ENCODE results near the gene CCNL2. TPM values are rescaled to one million over a fixed set of nuclear protein-coding genes. Genes with fewer than 3 reads are reported as not detected.

The CCNL2 gene
- total and polyA plus RNA-seq, 2 of the 13 experiments (the other 11 are each of a cell fraction or from before 2014, with no cell fraction given): 105 to 340 TPM

DNA sequence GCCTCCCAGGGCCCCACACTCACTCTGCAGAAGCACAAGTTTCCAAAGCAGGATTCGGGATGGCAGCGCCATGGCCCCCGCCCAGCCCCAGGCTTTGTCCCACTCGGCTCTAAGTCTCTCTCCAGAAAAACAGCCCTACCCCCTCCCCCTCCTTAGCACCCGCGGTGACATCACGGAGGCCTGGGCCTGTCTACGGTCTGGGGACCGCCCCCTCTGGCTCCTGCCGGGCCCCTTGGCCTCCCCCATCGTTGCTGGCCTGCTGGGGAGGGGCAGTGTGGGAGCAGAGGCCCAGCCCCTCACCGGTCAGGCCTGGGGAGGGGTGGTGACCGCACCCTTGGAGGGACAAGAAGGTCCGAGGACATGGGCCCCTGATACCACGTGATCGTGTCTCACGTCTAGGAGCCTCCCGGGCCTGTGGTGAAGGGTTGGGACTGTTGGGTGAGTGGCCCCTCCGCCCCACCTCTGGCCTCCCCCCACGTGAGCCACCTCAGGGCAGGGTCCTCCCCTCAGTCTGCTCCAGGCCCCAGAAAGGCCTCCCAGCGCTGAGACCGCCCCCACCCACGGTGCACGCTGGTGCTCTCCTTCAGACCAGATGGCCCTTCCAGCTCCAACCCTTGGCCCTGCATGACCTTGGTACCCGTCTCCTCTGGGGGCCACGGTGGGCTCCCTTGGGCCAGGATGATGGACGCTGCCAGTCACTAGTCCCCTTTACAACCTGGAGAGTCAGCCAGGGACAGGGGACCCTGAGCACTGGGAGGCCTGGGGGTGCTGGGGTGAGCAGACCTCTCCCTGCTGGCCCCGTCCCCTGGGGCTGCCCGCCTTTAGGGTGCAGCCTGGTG, 40.5 kb downstream of the CCNL2 start, which contains the start of gene MXRA8 (continued):
- 0 out of 2 replicates have a peak, but pooled peaks have one; percentile 59 for TF ChIP-seq CBX5 (CRISPR knock-in tag; IDR thresholded peaks at IDR 0.05; ENCODE audit: borderline replicate concordance)
- no peak for TF ChIP-seq CC2D1A (CRISPR knock-in tag; IDR thresholded peaks at IDR 0.05)
- no peak for TF ChIP-seq SOX6 (IDR thresholded peaks at IDR 0.05)
- TF ChIP-seq SOX6 (CRISPR knock-in tag; IDR thresholded peaks at IDR 0.05): peak; percentile 68
- no peak for TF ChIP-seq SYNCRIP (IDR thresholded peaks at IDR 0.05; ENCODE audit: insufficient read depth, low read depth, low read length)
- TF ChIP-seq IKZF1 (IDR thresholded peaks at IDR 0.05): no peak
- no peak for TF ChIP-seq CBX1 (IDR thresholded peaks at IDR 0.05; ENCODE audit: low read depth)
- no peak for TF ChIP-seq ZNF432 (CRISPR knock-in tag; IDR thresholded peaks at IDR 0.05; ENCODE audit: borderline replicate concordance)
- TF ChIP-seq, protein P1, sequence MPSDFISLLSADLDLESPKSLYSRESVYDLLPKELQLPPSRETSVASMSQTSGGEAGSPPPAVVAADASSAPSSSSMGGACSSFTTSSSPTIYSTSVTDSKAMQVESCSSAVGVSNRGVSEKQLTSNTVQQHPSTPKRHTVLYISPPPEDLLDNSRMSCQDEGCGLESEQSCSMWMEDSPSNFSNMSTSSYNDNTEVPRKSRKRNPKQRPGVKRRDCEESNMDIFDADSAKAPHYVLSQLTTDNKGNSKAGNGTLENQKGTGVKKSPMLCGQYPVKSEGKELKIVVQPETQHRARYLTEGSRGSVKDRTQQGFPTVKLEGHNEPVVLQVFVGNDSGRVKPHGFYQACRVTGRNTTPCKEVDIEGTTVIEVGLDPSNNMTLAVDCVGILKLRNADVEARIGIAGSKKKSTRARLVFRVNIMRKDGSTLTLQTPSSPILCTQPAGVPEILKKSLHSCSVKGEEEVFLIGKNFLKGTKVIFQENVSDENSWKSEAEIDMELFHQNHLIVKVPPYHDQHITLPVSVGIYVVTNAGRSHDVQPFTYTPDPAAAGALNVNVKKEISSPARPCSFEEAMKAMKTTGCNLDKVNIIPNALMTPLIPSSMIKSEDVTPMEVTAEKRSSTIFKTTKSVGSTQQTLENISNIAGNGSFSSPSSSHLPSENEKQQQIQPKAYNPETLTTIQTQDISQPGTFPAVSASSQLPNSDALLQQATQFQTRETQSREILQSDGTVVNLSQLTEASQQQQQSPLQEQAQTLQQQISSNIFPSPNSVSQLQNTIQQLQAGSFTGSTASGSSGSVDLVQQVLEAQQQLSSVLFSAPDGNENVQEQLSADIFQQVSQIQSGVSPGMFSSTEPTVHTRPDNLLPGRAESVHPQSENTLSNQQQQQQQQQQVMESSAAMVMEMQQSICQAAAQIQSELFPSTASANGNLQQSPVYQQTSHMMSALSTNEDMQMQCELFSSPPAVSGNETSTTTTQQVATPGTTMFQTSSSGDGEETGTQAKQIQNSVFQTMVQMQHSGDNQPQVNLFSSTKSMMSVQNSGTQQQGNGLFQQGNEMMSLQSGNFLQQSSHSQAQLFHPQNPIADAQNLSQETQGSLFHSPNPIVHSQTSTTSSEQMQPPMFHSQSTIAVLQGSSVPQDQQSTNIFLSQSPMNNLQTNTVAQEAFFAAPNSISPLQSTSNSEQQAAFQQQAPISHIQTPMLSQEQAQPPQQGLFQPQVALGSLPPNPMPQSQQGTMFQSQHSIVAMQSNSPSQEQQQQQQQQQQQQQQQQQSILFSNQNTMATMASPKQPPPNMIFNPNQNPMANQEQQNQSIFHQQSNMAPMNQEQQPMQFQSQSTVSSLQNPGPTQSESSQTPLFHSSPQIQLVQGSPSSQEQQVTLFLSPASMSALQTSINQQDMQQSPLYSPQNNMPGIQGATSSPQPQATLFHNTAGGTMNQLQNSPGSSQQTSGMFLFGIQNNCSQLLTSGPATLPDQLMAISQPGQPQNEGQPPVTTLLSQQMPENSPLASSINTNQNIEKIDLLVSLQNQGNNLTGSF (CRISPR knock-in tag; IDR thresholded peaks at IDR 0.05): no peak
- TF ChIP-seq ZNF333 (CRISPR knock-in tag; IDR thresholded peaks at IDR 0.05; ENCODE audit: borderline replicate concordance): peak; percentile 56; the same call in 1 of the 2 replicates
- TF ChIP-seq, protein P2, sequence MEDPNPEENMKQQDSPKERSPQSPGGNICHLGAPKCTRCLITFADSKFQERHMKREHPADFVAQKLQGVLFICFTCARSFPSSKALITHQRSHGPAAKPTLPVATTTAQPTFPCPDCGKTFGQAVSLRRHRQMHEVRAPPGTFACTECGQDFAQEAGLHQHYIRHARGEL (CRISPR knock-in tag; IDR thresholded peaks at IDR 0.05): no peak
- no peak for TF ChIP-seq ZFP36L2 (CRISPR knock-in tag; IDR thresholded peaks at IDR 0.05)
- peak; percentile 47; the same call in 1 of the 2 replicates for TF ChIP-seq REPIN1 (CRISPR knock-in tag; IDR thresholded peaks at IDR 0.05; ENCODE audit: borderline replicate concordance, low read depth)
- TF ChIP-seq PPARG (CRISPR knock-in tag; conservative IDR thresholded peaks at IDR 0.05): no peak
- TF ChIP-seq, protein P3, sequence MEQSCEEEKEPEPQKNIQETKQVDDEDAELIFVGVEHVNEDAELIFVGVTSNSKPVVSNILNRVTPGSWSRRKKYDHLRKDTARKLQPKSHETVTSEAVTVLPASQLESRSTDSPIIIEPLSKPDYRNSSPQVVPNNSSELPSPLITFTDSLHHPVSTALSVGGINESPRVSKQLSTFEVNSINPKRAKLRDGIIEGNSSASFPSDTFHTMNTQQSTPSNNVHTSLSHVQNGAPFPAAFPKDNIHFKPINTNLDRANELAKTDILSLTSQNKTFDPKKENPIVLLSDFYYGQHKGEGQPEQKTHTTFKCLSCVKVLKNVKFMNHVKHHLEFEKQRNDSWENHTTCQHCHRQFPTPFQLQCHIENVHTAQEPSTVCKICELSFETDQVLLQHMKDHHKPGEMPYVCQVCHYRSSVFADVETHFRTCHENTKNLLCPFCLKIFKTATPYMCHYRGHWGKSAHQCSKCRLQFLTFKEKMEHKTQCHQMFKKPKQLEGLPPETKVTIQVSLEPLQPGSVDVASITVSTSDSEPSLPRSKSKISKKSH (CRISPR knock-in tag; IDR thresholded peaks at IDR 0.05; ENCODE audit: borderline replicate concordance): no peak; the same call in 1 of the 2 replicates
- TF ChIP-seq ZNF17 (CRISPR knock-in tag; IDR thresholded peaks at IDR 0.05): no peak
- peak; percentile 76 for TF ChIP-seq THAP11 (CRISPR knock-in tag; IDR thresholded peaks at IDR 0.05)
- no peak for TF ChIP-seq ZNF605 (CRISPR knock-in tag; IDR thresholded peaks at IDR 0.05)
- TF ChIP-seq ZNF562 (CRISPR knock-in tag; IDR thresholded peaks at IDR 0.05; ENCODE audit: borderline replicate concordance): no peak
- TF ChIP-seq GMEB2 (CRISPR knock-in tag; IDR thresholded peaks at IDR 0.05; ENCODE audit: low read depth): no peak
- no peak for TF ChIP-seq IKZF4 (CRISPR knock-in tag; IDR thresholded peaks at IDR 0.05; ENCODE audit: borderline replicate concordance, low read depth, not compliant biosample characterization)
- TF ChIP-seq ZBTB8A (CRISPR knock-in tag; IDR thresholded peaks at IDR 0.05; ENCODE audit: borderline replicate concordance, low read depth): no peak
